ENCODE data around the gene GDI2.
"Not testable (repeated sequence)": the region's sequence is repeated elsewhere in the genome, so short reads cannot be mapped to it uniquely, and the experiment has no call there.

GDI2 gene

DNA sequence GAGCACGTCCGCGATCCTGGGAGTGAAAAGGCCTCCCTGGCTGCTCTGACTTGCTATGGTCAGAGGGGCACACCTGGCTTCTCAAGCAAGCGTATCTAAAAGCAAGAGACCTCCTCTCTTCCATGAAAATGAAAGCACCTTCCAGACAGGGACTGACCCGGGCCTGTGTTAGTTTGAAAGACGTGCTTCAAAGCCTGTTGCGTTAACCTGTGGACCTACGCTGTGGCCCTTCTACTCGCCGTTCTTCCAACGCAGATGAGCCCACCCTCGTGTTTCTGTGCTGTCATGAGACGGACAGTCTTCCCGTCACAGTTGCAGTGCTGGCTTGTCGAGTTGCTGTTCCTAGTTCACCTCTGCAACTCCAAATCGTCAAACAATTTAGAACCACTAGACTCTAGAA, 15.5 kb upstream of the GDI2 start:
- no peak for DNase-seq

DNA sequence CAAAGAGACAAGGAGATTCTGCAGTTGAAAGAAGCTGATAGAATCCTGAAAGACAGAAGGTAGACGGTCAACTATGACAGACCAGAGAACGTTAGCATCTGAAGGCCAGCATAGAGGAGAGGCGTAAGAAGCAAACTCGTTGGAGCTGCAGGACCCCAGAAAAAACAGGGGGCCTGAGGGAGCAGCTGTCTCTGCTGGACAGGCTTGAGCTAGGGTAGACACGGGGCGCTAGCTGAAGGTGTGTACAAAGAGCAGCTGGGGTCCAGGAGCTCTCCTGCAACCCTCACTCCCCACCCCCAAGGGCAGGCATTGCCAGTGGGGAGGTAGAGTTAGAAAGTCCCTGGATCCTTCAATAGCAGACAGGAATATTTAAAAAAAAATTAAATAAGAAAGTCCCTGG, 14.6 kb upstream of the GDI2 start:
- DNase-seq = no peak

GRCh38 chr10:5826511-5826910, 13.3 kb upstream of the GDI2 start:
- DNase-seq = not testable (repeated sequence)

DNA sequence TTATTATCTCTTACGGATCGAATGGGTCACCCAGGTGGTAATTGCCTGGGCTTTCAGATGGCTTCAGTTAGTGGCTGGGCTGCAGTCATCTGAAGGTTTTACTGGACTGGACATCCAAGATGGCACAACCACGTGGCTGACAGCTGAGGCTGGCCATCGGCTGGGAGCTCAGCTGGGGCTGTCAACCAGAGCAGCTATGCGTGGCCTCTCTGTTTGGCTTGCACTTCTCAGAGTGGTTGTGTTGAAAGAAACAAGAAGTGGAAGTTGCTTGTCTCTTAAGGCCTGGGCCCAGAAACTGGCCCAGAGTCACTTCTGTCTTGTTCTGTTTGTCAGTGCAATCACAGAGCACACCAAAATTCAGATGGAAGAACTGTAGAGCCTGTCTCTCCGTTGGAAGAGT, 5.7 kb upstream of the GDI2 start:
- DNase-seq = peak in 5 of 56 donors; percentile 2 to 21 (median 6)

DNA sequence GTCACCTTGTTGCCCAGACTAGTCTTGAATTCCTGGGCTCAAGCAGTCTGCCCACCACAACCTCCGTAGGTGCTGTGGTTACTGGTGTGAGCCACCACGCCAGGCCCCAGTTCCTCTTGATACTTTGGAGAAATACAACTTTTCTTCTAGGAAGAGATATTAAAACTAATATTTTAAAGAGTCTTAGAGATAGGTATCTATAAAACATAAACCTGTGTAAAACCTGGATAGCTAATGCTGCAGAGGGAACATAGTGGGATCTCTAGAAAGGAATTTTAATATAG, 4.8 kb upstream of the GDI2 start:
- no peak for DNase-seq

DNA sequence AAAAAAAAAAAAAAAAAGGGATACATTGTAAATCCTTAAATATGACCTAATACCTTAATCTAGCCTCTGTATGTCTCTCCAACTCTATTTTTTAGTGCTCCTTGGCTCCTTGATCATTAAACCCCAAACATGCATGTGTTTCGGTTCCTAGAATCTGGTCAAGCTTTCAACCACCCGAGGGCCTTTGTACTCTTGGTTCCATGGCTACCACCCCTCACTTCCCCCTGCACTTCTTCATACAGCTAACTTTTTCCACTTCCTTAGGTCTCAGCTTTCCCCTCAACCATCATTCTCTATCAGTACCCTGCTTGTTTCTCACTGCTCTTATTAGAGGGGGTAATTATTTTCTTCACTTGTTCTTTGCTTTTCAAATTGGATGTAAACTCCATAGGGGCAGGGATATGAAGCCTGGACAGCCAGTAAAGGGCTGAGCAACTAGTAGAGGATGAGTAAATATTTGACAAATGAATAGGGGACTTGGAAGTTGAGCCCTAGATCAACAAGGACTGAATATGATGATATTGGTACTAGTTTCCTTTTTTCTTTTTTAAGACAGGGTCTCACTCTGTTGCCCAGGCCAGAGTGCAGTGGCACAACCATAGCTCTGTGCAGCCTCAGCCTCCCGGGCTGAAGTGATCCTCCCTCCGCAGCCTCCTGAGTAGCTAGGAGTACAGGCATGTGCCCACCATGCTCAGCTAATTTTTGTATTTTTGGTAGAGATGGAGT, 4.3 kb upstream of the GDI2 start:
- no peak for DNase-seq

GRCh38 chr10:5816170-5816569, 2.9 kb upstream of the GDI2 start:
- no peak for DNase-seq

GRCh38 chr10:5814110-5815107, 1.2 kb upstream of the GDI2 start:
- peak in 1 of 56 donors; percentile 16 for DNase-seq

- no peak for DNase-seq
These were observed 218 bp downstream of the GDI2 start for GRCh38 chr10:5813091-5813340.

- peak in 27 of 56 donors; percentile 13 to 67 (median 43) for DNase-seq
These were observed 747 bp downstream of the GDI2 start for GRCh38 chr10:5812283-5813090.

DNA sequence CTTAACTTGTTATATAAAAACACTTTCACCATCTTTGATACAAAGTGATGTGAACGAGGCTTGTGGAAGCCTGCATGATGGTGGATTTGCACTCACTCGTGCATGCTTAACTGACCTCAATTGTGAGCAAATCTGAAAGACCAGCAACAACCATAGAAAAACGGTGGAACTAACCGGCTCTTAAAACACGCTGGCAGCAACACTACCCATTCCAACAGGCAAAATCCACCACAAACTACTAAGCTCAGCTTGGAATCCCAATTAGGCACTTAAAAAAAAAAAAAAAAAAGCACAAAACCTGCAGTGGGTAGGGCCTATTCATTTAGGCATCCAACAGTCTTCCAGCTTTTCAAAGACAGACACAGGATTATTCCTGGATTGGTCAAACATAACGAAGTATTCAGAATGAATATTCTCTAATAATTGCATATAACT, 1.8 kb downstream of the GDI2 start:
- DNase-seq = peak in 5 of 56 donors; percentile 1 to 25 (median 11)

- DNase-seq = no peak
These were observed 3.0 kb downstream of the GDI2 start for GRCh38 chr10:5810225-5810624.

DNA sequence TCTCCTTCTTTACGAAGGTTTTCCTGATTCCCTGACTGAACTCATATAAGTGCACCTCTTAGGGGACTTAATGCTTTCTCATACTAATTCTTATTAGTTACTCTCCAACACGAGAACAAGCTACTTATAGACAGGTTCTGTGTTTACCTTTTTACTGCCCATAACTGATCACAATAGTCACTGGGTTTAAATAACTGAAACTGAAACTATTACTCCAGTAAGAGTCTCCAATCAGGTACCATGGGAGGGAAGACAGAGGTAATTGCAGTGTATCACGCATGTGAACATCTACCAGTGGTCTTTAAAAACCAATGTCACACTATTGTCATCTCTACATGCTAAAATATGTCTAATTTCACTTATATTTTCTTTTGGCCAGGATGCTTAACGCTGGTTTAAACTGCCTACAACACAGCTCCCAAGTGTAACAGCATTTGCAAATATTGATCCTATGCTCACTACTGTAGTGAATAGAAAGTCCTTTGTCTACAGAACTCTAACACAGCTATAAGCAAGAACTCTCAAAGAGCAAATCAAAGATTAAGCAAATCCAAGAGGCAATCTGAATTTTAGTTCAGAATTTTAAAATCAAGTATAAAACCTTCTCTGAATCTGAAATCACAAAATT, 3.6 kb downstream of the GDI2 start:
- DNase-seq = no peak

GRCh38 chr10:5808783-5809392, 4.3 kb downstream of the GDI2 start:
- not testable (repeated sequence) for DNase-seq

DNA sequence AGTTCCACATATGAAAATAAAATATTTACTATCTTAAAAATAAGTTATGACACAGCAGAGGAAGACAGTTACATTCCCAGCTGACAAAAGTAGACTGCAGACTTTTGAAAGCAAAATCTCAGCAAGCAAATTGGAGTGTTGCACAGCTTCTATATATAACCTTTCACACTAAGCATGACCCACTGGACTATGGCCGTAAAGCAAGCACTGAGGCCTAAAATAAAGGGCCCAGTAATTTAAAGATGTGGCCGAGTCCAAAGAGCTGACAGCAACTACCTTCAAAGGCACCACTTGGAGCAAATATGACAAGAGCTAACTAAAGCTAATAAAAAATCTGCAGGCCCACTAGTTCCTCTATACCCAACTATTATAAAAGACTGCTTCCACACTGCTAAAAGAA, 6.5 kb downstream of the GDI2 start:
- DNase-seq = no peak

DNA sequence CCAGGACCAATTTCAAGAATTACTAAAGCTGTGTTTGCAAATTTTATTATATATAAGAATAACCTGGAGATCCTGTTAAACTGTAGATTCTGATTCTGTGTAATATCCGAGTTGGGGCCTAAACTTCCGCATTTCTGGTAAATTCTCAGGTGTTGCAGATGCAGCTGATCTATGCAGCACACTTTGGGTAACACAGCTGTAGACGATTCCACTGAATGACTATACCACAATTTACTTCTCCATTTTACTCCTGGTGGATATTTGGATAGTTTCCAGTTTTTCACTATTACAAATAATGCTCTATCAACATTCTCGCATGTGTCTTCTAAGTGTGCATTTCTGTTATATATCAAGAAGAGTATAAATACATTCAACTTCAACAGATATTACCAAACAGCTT, 7.5 kb downstream of the GDI2 start:
- no peak for DNase-seq

DNA sequence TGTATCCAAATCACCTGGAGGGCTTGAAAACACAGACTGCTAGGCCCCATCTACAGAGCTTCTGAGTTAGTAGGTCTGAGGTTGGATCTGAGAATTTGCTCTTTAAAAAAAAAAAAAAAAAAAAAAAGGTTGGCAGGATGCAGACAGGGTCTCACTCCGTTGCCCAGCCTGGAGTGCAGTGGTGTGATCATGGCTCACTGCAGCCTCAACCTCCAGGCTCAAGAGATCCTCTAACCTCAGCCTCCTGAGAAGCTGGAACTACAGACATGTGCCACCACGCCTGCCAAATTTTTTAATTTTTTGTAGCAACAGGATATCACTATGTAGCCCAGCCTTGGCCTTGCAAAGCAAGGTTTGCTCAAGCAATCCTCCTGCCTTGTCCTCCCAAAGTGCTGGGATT, 8.0 kb downstream of the GDI2 start:
- DNase-seq = no peak

DNA sequence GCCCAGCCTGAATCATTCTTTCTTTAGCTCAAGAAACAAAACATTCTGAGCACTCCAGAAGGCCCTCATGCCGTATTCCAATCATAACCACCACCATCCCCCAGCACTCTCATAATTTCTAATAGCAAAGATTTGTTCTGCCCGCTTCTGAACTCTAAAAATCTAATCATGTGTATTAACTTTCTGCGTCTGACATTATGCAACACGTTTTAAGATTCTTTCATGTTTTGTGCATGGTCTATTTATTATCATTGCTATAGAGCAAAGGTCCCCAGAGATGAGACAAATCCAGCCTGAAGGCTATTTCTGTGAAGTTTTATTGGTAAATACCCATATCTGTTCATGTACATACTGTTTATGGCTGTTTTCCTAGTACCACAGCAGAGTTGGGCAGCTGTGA, 8.8 kb downstream of the GDI2 start:
- DNase-seq = no peak

DNA sequence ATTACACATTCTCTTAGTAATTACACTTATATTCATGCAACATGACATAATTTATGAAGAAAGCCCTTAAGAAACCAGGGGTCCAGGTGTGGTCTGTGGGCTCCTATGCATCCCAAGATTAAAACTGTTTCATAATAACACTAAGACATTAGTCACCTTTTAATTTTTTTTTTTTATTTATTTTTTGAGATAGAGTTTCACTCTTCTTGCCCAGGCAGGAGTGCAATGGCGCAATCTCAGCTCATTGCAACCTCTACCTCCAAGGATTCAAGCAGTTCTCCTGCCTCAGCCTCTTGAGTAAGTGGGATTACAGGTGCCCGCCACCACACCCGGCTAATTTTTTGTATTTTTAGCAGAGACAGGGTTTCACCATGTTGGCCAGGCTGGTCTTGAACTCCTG, 12.5 kb downstream of the GDI2 start:
- DNase-seq = no peak

GRCh38 chr10:5794236-5794635, 19.0 kb downstream of the GDI2 start:
- no peak for DNase-seq

GRCh38 chr10:5789626-5790025, 23.6 kb downstream of the GDI2 start:
- no peak for DNase-seq

Measured in amygdala (tissue), 56 donors.